Liver (tissue), 9 donors: ENCODE results near the gene ZNF132. TPM values are rescaled to one million over a fixed set of nuclear protein-coding genes. Genes with fewer than 3 reads are reported as not detected.

Source experiments
- DNase-seq: peaks from one replicate; pipeline ENCODE4 v3.0.0-alpha.2; 2017; ENCODE audit warnings: low spot score
- H3K27ac ChIP-seq, 2 donors: one replicate each; pipeline ENCODE4 v1.7.0; 2013; ENCODE audit warnings: inconsistent platforms in 2 of 2, low read length in 2 of 2, control low read depth in 1 of 2, low read depth in 1 of 2, mild to moderate bottlenecking in 1 of 2
- H3K27me3 ChIP-seq, 4 donors: one replicate each; pipeline versions ENCODE4 v1.6.1 to v1.7.0; 2013; ENCODE audit warnings: low read length in 3 of 4, inconsistent platforms in 1 of 4, mild to moderate bottlenecking in 1 of 4, moderate library complexity in 1 of 4; ENCODE audit not compliant: control insufficient read depth in 4 of 4, insufficient read depth in 4 of 4
- H3K36me3 ChIP-seq, 4 donors: one replicate each; pipeline versions ENCODE4 v1.6.1 to v1.7.0; 2013; ENCODE audit warnings: low read length in 3 of 4, mild to moderate bottlenecking in 3 of 4, low read depth in 1 of 4, moderate library complexity in 1 of 4; ENCODE audit not compliant: control insufficient read depth in 4 of 4, insufficient read depth in 3 of 4
- H3K4me1 ChIP-seq, 4 donors: one replicate each; pipeline versions ENCODE4 v1.6.1 to v1.7.0; 2013; ENCODE audit warnings: low read length in 3 of 4, mild to moderate bottlenecking in 3 of 4, moderate library complexity in 1 of 4; ENCODE audit not compliant: control insufficient read depth in 4 of 4, insufficient read depth in 4 of 4
- H3K4me3 ChIP-seq, 3 donors: one replicate each; pipeline versions ENCODE4 v1.6.1 to v1.7.0; 2013; ENCODE audit warnings: low read length in 3 of 3, control low read depth in 1 of 3, low read depth in 1 of 3, mild to moderate bottlenecking in 1 of 3
- H3K9ac ChIP-seq, 2 donors: one replicate each; pipeline ENCODE4 v1.7.0; 2013; ENCODE audit warnings: low read length in 2 of 2, mild to moderate bottlenecking in 2 of 2, moderate library complexity in 2 of 2, control low read depth in 1 of 2, low read depth in 1 of 2
- H3K9me3 ChIP-seq, 4 donors: one replicate each; pipeline versions ENCODE4 v1.6.1 to v1.7.0; 2013; ENCODE audit warnings: low read length in 3 of 4; ENCODE audit not compliant: control insufficient read depth in 4 of 4
- EGR1 ChIP-seq, 2 donors: IDR thresholded peaks; 2 replicates each; pipeline ENCODE4 v1.6.1; 2016 to 2018; ENCODE audit warnings: antibody characterized with exemption in 2 of 2, low read depth in 2 of 2
- FOXA1 ChIP-seq: IDR thresholded peaks from 2 replicates; pipeline ENCODE4 v1.6.1; 2016; ENCODE audit warnings: antibody characterized with exemption
- FOXA2 ChIP-seq: IDR thresholded peaks from 2 replicates; pipeline ENCODE4 v1.6.1; 2016; ENCODE audit warnings: antibody characterized with exemption
- GABPA ChIP-seq, 2 donors: IDR thresholded peaks in 1 of 2; conservative IDR thresholded peaks in 1 of 2; 2 replicates each; pipeline ENCODE4 v1.6.1; 2016; ENCODE audit warnings: antibody characterized with exemption in 2 of 2, mild to moderate bottlenecking in 1 of 2, moderate library complexity in 1 of 2
- HNF4A ChIP-seq, 2 donors: conservative IDR thresholded peaks; 2 replicates each; pipeline ENCODE4 v1.6.1; 2016; ENCODE audit warnings: antibody characterized with exemption in 2 of 2, mild to moderate bottlenecking in 2 of 2
- HNF4G ChIP-seq: IDR thresholded peaks from 2 replicates; pipeline ENCODE4 v1.6.1; 2016; ENCODE audit warnings: antibody characterized with exemption
- NR2F2 ChIP-seq: IDR thresholded peaks from 2 replicates; pipeline ENCODE4 v1.6.1; 2016; ENCODE audit warnings: antibody characterized with exemption
- RAD21 ChIP-seq, 2 donors: IDR thresholded peaks; 2 replicates each; pipeline ENCODE4 v1.6.1; 2016; ENCODE audit warnings: antibody characterized with exemption in 2 of 2, mild to moderate bottlenecking in 2 of 2
- RXRA ChIP-seq, 2 donors: IDR thresholded peaks; 2 replicates each; pipeline ENCODE4 v1.6.1; 2017 to 2018; ENCODE audit warnings: antibody characterized with exemption in 2 of 2, mild to moderate bottlenecking in 1 of 2
- SP1 ChIP-seq: IDR thresholded peaks from 2 replicates; pipeline ENCODE4 v1.6.1; 2018; ENCODE audit warnings: antibody characterized with exemption, mild to moderate bottlenecking
- TAF1 ChIP-seq: conservative IDR thresholded peaks from 2 replicates; pipeline ENCODE4 v1.6.1; 2016; ENCODE audit warnings: antibody characterized with exemption, mild to moderate bottlenecking
- YY1 ChIP-seq: IDR thresholded peaks from 2 replicates; pipeline ENCODE4 v1.6.1; 2016; ENCODE audit warnings: antibody characterized with exemption, mild to moderate bottlenecking
- WGBS: extraction: QIAGEN DNeasy Blood & Tissue Kit; methylation state at CpG from one replicate; pipeline ENCODE4 v1.1.7; 2013; 5-methylcytosine and 5-hydroxymethylcytosine counted together
- polyA plus RNA-seq, 2 donors: library from polyadenylated mRNA; stranded (reverse) in 1 of 2; unstranded in 1 of 2; fragments of 200-250 nt in 1 of 2; fragments of >200 nt in 1 of 2; fragmentation: Nextera tagmentation in 1 of 2; extraction: Ambion mirVana in 1 of 2; gene quantifications; one replicate each; pipeline versions ENCODE4 v1.2.1 to v1.2.3, GENCODE V29; 2013 to 2015
- total RNA-seq, 2 donors: library from RNA; depleted of rRNA; stranded (reverse); fragments of >200 nt; gene quantifications; one replicate each; pipeline ENCODE4 v1.2.3, GENCODE V29; 2014
- TF ChIP-seq, protein P1 (sequence below): IDR thresholded peaks from 2 replicates; pipeline ENCODE4 v1.6.1; 2016; ENCODE audit warnings: antibody characterized with exemption, mild to moderate bottlenecking
- TF ChIP-seq, protein P2 (sequence below): IDR thresholded peaks from 2 replicates; pipeline ENCODE4 v1.6.1; 2016; ENCODE audit warnings: antibody characterized with exemption
- TF ChIP-seq, protein P3 (sequence below): IDR thresholded peaks from 2 replicates; pipeline ENCODE4 v1.6.1; 2016; ENCODE audit warnings: antibody characterized with exemption
- TF ChIP-seq, protein P4 (sequence below): IDR thresholded peaks from 2 replicates; pipeline ENCODE4 v1.6.1; 2016; ENCODE audit warnings: antibody characterized with exemption
- TF ChIP-seq, protein P5 (sequence below): fragments of 150-350 bp; IDR thresholded peaks from 2 replicates; pipeline ENCODE4 v1.5.1; 2017; ENCODE audit warnings: improper control_type of control experiment, low read depth, low read length; ENCODE audit not compliant: missing input control
- donor health status: healthy.
- donor health status: healthy.
- donor health status: healthy.
- donor health status: healthy.
- donor health status: healthy.

The ZNF132 gene
- total and polyA plus RNA-seq, 4 donors, result 0.64 to 2.0 (median 1.0) TPM

DNA sequence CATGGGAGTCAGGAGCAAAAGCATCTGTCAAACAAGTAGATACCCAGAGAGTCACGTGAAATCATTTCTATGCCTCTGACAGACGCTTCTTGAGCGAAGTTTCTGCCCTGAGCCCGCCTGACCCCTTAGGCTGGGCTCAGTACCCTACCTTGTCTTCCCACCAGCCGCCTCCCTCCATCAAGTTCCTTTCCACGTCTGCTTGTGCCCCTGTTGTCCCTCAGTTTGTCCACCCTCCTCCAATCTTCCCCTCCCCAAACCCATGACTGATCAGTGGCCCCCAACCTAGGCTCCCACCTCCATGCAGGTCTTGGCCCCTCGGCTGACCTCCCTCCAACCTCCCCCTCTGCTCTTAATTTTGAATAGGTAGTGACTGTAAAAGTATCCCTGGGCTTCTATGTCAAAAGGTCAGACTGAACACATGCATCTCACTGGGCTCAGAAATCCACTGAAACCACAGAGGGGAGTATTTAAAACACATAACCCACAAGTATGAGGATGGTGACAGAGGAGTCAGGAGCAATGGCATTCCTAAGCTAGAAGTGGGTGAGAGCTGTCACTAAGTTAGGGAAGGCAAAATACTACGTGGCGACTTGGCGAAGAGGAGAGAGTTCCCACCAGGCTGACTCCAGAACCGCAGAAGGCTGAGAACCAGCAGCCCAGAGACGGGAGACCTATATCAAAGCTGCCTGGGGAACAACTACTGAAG, 34.5 kb upstream of the ZNF132 start:
- Histone ChIP-seq H3K27me3 (no peaks in the 10 kb centered on the region), H3K9ac (no peak overlapping the region), H3K36me3 (peaks cover 0 to 11% (median 4%) of the 10 kb centered on the region in 4 donors), H3K4me1 (peaks cover 5 to 21% (median 15%) of the 10 kb centered on the region in 4 donors), H3K9me3 (no peaks in the 10 kb centered on the region), H3K27ac (no peak overlapping the region), H3K4me3 (no peak overlapping the region)
- TF ChIP-seq HNF4A (conservative IDR thresholded peaks at IDR 0.05), result no peak
- TF ChIP-seq, protein P1, sequence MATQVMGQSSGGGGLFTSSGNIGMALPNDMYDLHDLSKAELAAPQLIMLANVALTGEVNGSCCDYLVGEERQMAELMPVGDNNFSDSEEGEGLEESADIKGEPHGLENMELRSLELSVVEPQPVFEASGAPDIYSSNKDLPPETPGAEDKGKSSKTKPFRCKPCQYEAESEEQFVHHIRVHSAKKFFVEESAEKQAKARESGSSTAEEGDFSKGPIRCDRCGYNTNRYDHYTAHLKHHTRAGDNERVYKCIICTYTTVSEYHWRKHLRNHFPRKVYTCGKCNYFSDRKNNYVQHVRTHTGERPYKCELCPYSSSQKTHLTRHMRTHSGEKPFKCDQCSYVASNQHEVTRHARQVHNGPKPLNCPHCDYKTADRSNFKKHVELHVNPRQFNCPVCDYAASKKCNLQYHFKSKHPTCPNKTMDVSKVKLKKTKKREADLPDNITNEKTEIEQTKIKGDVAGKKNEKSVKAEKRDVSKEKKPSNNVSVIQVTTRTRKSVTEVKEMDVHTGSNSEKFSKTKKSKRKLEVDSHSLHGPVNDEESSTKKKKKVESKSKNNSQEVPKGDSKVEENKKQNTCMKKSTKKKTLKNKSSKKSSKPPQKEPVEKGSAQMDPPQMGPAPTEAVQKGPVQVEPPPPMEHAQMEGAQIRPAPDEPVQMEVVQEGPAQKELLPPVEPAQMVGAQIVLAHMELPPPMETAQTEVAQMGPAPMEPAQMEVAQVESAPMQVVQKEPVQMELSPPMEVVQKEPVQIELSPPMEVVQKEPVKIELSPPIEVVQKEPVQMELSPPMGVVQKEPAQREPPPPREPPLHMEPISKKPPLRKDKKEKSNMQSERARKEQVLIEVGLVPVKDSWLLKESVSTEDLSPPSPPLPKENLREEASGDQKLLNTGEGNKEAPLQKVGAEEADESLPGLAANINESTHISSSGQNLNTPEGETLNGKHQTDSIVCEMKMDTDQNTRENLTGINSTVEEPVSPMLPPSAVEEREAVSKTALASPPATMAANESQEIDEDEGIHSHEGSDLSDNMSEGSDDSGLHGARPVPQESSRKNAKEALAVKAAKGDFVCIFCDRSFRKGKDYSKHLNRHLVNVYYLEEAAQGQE, result no peak
- TF ChIP-seq NR2F2, result no peak
- TF ChIP-seq, protein P2, sequence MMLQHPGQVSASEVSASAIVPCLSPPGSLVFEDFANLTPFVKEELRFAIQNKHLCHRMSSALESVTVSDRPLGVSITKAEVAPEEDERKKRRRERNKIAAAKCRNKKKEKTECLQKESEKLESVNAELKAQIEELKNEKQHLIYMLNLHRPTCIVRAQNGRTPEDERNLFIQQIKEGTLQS, result no peak
- no peak for TF ChIP-seq RAD21 (IDR thresholded peaks at IDR 0.05)
- TF ChIP-seq, protein P3, sequence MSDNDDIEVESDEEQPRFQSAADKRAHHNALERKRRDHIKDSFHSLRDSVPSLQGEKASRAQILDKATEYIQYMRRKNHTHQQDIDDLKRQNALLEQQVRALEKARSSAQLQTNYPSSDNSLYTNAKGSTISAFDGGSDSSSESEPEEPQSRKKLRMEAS, result no peak
- TF ChIP-seq TAF1, result no peak
- TF ChIP-seq FOXA1, result no peak
- no peak for TF ChIP-seq HNF4G
- TF ChIP-seq SP1, result no peak
- TF ChIP-seq, protein P4, sequence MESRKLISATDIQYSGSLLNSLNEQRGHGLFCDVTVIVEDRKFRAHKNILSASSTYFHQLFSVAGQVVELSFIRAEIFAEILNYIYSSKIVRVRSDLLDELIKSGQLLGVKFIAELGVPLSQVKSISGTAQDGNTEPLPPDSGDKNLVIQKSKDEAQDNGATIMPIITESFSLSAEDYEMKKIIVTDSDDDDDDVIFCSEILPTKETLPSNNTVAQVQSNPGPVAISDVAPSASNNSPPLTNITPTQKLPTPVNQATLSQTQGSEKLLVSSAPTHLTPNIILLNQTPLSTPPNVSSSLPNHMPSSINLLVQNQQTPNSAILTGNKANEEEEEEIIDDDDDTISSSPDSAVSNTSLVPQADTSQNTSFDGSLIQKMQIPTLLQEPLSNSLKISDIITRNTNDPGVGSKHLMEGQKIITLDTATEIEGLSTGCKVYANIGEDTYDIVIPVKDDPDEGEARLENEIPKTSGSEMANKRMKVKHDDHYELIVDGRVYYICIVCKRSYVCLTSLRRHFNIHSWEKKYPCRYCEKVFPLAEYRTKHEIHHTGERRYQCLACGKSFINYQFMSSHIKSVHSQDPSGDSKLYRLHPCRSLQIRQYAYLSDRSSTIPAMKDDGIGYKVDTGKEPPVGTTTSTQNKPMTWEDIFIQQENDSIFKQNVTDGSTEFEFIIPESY, result no peak
- DNase-seq, result no peak
- WGBS, result 87% methylated on average over 12 of the region's 12 CpGs

DNA sequence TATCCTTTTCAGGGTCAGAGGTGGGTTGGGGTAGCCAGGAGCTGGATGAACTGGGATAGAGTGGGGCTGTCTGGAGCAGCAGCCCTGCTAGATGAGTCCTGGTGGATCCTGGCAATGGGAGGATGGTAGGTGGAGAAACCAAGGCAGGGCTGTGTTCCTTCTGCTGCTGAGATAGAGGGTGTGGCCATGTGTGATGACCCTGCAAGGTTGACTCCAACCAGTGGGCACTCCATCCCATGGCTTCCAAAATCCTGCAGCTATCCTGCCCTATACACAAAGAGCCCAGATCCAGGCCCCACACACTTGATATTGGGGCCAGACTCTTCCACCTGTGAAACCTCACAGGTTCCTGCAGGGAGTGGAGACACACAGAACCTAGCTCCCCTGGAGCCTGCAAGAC, 33.8 kb upstream of the ZNF132 start:
- no peaks in the 10 kb centered on the region for H3K9me3 ChIP-seq
- DNase-seq, result no peak
- no peak overlapping the region for H3K27ac ChIP-seq
- H3K4me1 ChIP-seq, result peaks cover 5 to 22% (median 15%) of the 10 kb centered on the region in 4 donors
- no peak overlapping the region for H3K4me3 ChIP-seq
- H3K36me3 ChIP-seq, result peaks cover 0 to 7% (median 4%) of the 10 kb centered on the region in 4 donors
- H3K27me3 ChIP-seq, result no peaks in the 10 kb centered on the region
- H3K9ac ChIP-seq, result no peak overlapping the region
- no peak for TF ChIP-seq RXRA (IDR thresholded peaks at IDR 0.05)
- TF ChIP-seq, protein P1, result no peak
- TF ChIP-seq HNF4G, result no peak
- TF ChIP-seq NR2F2, result no peak
- TF ChIP-seq EGR1 (IDR thresholded peaks at IDR 0.05; ENCODE audit: low read depth in 2 of 2), result no peak
- TF ChIP-seq, protein P5, sequence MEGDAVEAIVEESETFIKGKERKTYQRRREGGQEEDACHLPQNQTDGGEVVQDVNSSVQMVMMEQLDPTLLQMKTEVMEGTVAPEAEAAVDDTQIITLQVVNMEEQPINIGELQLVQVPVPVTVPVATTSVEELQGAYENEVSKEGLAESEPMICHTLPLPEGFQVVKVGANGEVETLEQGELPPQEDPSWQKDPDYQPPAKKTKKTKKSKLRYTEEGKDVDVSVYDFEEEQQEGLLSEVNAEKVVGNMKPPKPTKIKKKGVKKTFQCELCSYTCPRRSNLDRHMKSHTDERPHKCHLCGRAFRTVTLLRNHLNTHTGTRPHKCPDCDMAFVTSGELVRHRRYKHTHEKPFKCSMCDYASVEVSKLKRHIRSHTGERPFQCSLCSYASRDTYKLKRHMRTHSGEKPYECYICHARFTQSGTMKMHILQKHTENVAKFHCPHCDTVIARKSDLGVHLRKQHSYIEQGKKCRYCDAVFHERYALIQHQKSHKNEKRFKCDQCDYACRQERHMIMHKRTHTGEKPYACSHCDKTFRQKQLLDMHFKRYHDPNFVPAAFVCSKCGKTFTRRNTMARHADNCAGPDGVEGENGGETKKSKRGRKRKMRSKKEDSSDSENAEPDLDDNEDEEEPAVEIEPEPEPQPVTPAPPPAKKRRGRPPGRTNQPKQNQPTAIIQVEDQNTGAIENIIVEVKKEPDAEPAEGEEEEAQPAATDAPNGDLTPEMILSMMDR, result no peak
- TF ChIP-seq RAD21 (IDR thresholded peaks at IDR 0.05), result no peak
- no peak for TF ChIP-seq YY1
- TF ChIP-seq, protein P4, result no peak
- no peak for TF ChIP-seq FOXA1
- TF ChIP-seq GABPA (IDR thresholded peaks at IDR 0.05 in 1 of 2, conservative IDR thresholded peaks at IDR 0.05 in 1 of 2), result no peak
- TF ChIP-seq FOXA2, result no peak
